ENCODE data around the gene FAT3.

The FAT3 gene

GRCh38 chr11:92224407-92225124 lies at the start of gene FAT3:
Gene FAT3 (plus strand): TSS chr11:92224818. CDS start chr11:92352113, 127,295 bp downstream.
- DNase-seq (ENCODE audit: low read depth, low spot score) = no peak

- DNase-seq (ENCODE audit: low read depth, low spot score) = no peak
Measured at GRCh38 chr11:92179017-92179670, 45.5 kb upstream of the FAT3 start.

- no peak for DNase-seq (ENCODE audit: low read depth, low spot score)
Measured at GRCh38 chr11:92180226-92180625, 44.4 kb upstream of the FAT3 start.

- DNase-seq (ENCODE audit: low read depth, low spot score) = no peak
Measured at GRCh38 chr11:92180664-92181251, 43.9 kb upstream of the FAT3 start.

GRCh38 chr11:92190535-92191206 lies 33.9 kb upstream of the FAT3 start:
- DNase-seq (ENCODE audit: low read depth, low spot score) = no peak

GRCh38 chr11:92192141-92192540 lies 32.5 kb upstream of the FAT3 start:
- no peak for DNase-seq (ENCODE audit: low read depth, low spot score)

GRCh38 chr11:92198268-92198667 lies 26.4 kb upstream of the FAT3 start:
- DNase-seq (ENCODE audit: low read depth, low spot score) = no peak

GRCh38 chr11:92199991-92200390 lies 24.6 kb upstream of the FAT3 start:
- DNase-seq (ENCODE audit: low read depth, low spot score) = no peak

- no peak for DNase-seq (ENCODE audit: low read depth, low spot score)
Measured at GRCh38 chr11:92204731-92205130, 19.9 kb upstream of the FAT3 start.

- DNase-seq (ENCODE audit: low read depth, low spot score) = no peak
Measured at GRCh38 chr11:92206441-92206840, 18.2 kb upstream of the FAT3 start.

GRCh38 chr11:92211576-92212167 lies 12.9 kb upstream of the FAT3 start:
- DNase-seq (ENCODE audit: low read depth, low spot score) = no peak

- DNase-seq (ENCODE audit: low read depth, low spot score) = no peak
Measured at GRCh38 chr11:92212530-92212929, 12.1 kb upstream of the FAT3 start.

- DNase-seq (ENCODE audit: low read depth, low spot score) = no peak
Measured at GRCh38 chr11:92216789-92217188, 7.8 kb upstream of the FAT3 start.

- no peak for DNase-seq (ENCODE audit: low read depth, low spot score)
Measured at GRCh38 chr11:92219476-92219875, 5.1 kb upstream of the FAT3 start.

- no peak for DNase-seq (ENCODE audit: low read depth, low spot score)
Measured at GRCh38 chr11:92222701-92223100, 1.9 kb upstream of the FAT3 start.

- no peak for DNase-seq (ENCODE audit: low read depth, low spot score)
Measured at GRCh38 chr11:92224054-92224406, 588 bp upstream of the FAT3 start.

- no peak for DNase-seq (ENCODE audit: low read depth, low spot score)
Measured at GRCh38 chr11:92225125-92225567, 528 bp downstream of the FAT3 start.

GRCh38 chr11:92225568-92226330 lies 1.1 kb downstream of the FAT3 start:
- DNase-seq (ENCODE audit: low read depth, low spot score) = no peak

GRCh38 chr11:92226331-92227229 lies 2.0 kb downstream of the FAT3 start:
- DNase-seq (ENCODE audit: low read depth, low spot score) = no peak

GRCh38 chr11:92227230-92227814 lies 2.7 kb downstream of the FAT3 start:
- no peak for DNase-seq (ENCODE audit: low read depth, low spot score)

Data from activated naive CD8-positive, alpha-beta T cell treated with anti-CD3 and anti-CD28 coated beads, Interleukin-2, amount 50 U/mL, for 16 hours (primary cell).